ENCODE data around the gene ACOX2. TPM values are rescaled to one million over a fixed set of nuclear protein-coding genes. Genes with fewer than 3 reads are reported as not detected.

The ACOX2 gene
- polyA plus RNA-seq, 2 of the 4 experiments (the other 2 are of a cell fraction): 4.8 to 23.2 TPM

- TF ChIP-seq MAFK (IDR thresholded peaks at IDR 0.05; ENCODE audit: partially characterized antibody): peak; percentile 22
Measured at GRCh38 chr3:58487140-58487886, 49.7 kb downstream of the ACOX2 start (continued).

- POLR2A ChIA-PET: interaction anchor here (1.0 kb wide), 1 partner anchor 53 kb away, joined by 4 read pairs; the partner anchor contains the start of gene PDHB
- Histone ChIP-seq H3K9me3 (no peaks in the 10 kb centered on the region), H3K4me2 (no peak overlapping the region), H3K4me1 (peaks cover 20% of the 10 kb centered on the region), H3K4me3 (no peak overlapping the region), H3K27ac (peak overlapping the region in 1 of 2 experiments; percentile 38; a peak in 2 of 6 replicates)
- DNase-seq (ENCODE audit: low read depth in 1 of 2, low spot score in 1 of 2): no peak
- FAIRE-seq: no peak
- TF ChIP-seq ATOH8 (CRISPR knock-in tag; IDR thresholded peaks at IDR 0.05; ENCODE audit: low read depth) (no peak), HOXA7 (CRISPR knock-in tag; IDR thresholded peaks at IDR 0.05) (no peak), HEYL (CRISPR knock-in tag; IDR thresholded peaks at IDR 0.05) (no peak), RNF2 (IDR thresholded peaks at IDR 0.05; ENCODE audit: borderline replicate concordance, low read depth) (no peak)
- WGBS (ENCODE audit: missing lambda C conversion rate): 91% methylated on average over 6 of the region's 6 CpGs
- ATAC-seq: no peak
- CTCF ChIA-PET: interaction anchor here (3.7 kb wide), 1 partner anchor 21 kb away, joined by 18 read pairs; no protein-coding TSS in a partner anchor
Measured at GRCh38 chr3:58485801-58486435, 51.1 kb downstream of the ACOX2 start.

- Histone ChIP-seq H3K9me3 (peaks cover 4% of the 10 kb centered on the region; the same call in 1 of the 3 replicates), H3K4me3 (no peak overlapping the region), H3K4me2 (no peak overlapping the region), H3K27ac (peak overlapping the region in 1 of 2 experiments; percentile 45; a peak in 2 of 6 replicates), H3K4me1 (peaks cover 13% of the 10 kb centered on the region)
- ATAC-seq (no peak), FAIRE-seq (no peak), DNase-seq (ENCODE audit: low read depth in 1 of 2, low spot score in 1 of 2) (no peak)
- POLR2A ChIA-PET: no interaction called here
- WGBS (ENCODE audit: missing lambda C conversion rate): 96% methylated on average over 3 of the region's 3 CpGs
- CTCF ChIA-PET: interaction anchor here (0.7 to 2.1 kb wide), 4 partner anchors 14 to 234 kb away, joined by 3 to 8 read pairs (median 8); no protein-coding TSS in a partner anchor
- TF ChIP-seq MAZ (IDR thresholded peaks at IDR 0.05; ENCODE audit: borderline replicate concordance, low read depth, low read length) (no peak), ZNF302 (CRISPR knock-in tag; IDR thresholded peaks at IDR 0.05) (no peak), TP53 (CRISPR knock-in tag; IDR thresholded peaks at IDR 0.05) (no peak), RCOR1 (IDR thresholded peaks at IDR 0.05; ENCODE audit: low read depth, low read length) (no peak)
Measured at GRCh38 chr3:58484722-58485069, 52.3 kb downstream of the ACOX2 start.

GRCh38 chr3:58484045-58484721 is 52.8 kb downstream of the ACOX2 start:
- CTCF ChIA-PET: interaction anchor here (1.4 to 2.1 kb wide), 4 partner anchors 7 to 20 kb away, joined by 7 to 10 read pairs (median 8); partner anchors contain the start of gene KCTD6
- no peak for FAIRE-seq
- WGBS (ENCODE audit: missing lambda C conversion rate): 81% methylated on average over 7 of the region's 7 CpGs

More at GRCh38 chr3:58484045-58484721, 52.8 kb downstream of the ACOX2 start:
- POLR2A ChIA-PET: no interaction called here
- H3K4me3 ChIP-seq: no peak overlapping the region
- DNase-seq (ENCODE audit: low read depth in 1 of 2, low spot score in 1 of 2) (no peak), ATAC-seq (no peak)
- TF ChIP-seq RCOR1 (IDR thresholded peaks at IDR 0.05; ENCODE audit: low read depth, low read length) (no peak), ZNF302 (CRISPR knock-in tag; IDR thresholded peaks at IDR 0.05) (no peak), HDAC2 (IDR thresholded peaks at IDR 0.05) (no peak), ELK1 (IDR thresholded peaks at IDR 0.05; ENCODE audit: low read depth, low read length) (no peak), BCL3 (IDR thresholded peaks at IDR 0.05) (no peak)
- peaks cover 4% of the 10 kb centered on the region for H3K9me3 ChIP-seq
- no peak overlapping the region for H3K4me2 ChIP-seq
- peak overlapping the region in 1 of 2 experiments; percentile 45; a peak in 2 of 6 replicates for H3K27ac ChIP-seq
- peaks cover 13% of the 10 kb centered on the region for H3K4me1 ChIP-seq
